ENCODE measurements around the gene CES2. TPM values are rescaled to one million over a fixed set of nuclear protein-coding genes. Genes with fewer than 3 reads are reported as not detected.

The CES2 gene
- total and polyA plus RNA-seq, 2 donors (not counting 1 experiment from before 2014, with no cell fraction given) = 23.5 to 47.8 TPM

DNA sequence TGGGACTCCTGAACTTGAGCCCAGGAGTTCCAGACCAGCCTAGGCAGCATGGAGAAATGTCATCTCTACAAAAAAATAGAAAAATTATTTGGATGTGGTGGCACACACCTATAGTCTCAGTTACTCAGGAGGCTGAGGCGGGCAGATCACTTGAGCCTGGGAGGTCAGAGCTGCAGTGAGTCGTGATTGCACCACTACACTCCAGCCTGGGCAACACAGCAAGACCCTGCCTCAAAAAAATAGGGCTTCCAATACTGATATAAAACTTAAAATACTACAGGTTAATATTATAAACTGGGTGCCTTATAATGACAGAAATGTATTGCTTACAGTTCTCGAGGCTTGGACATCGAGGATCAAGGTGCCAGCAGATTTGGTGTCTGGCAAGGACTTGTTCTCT is 10.6 kb downstream of the CES2 start:
- no peaks in the 10 kb centered on the region for H4K20me1 ChIP-seq (ENCODE audit: control insufficient read depth, insufficient read depth, low read length, poor library complexity, severe bottlenecking)
- Mint-ChIP-seq H3K27me3 (peaks cover 30% of the 10 kb centered on the region), H3K9me3 (ENCODE audit: insufficient read depth) (no peaks in the 10 kb centered on the region), H3K4me3 (no peak overlapping the region), H3K4me1 (peaks cover 18% of the 10 kb centered on the region), H3K27ac (no peak overlapping the region)
- no peak overlapping the region for H3K4me3 ChIP-seq (ENCODE audit: control extremely low read depth in 1 of 5, extremely low read depth in 1 of 5, insufficient read depth in 1 of 5, low read depth in 2 of 5, low read length in 4 of 5)
- ATAC-seq (ENCODE audit: low read depth) (no peak), DNase-seq (no peak)
- CTCF ChIA-PET = interaction anchor here (0.7 to 2.0 kb wide), 5 partner anchors 11 to 406 kb away, joined by 3 to 7 read pairs (median 4); no protein-coding TSS in a partner anchor
- H3K27ac ChIP-seq (ENCODE audit: low read length in 2 of 2) = no peak overlapping the region
- WGBS (ENCODE audit: insufficient coverage) = 100% methylated on average over 2 of the region's 4 CpGs
- peaks cover 0 to 29% (median 16%) of the 10 kb centered on the region in 4 experiments for H3K27me3 ChIP-seq (replicated peaks in 1 of 4; ENCODE audit: control extremely low read depth in 1 of 4, control insufficient read depth in 3 of 4, insufficient read depth in 4 of 4, low read length in 3 of 4)
- H3K4me2 ChIP-seq (replicated peaks; ENCODE audit: low read depth, low read length, poor library complexity, severe bottlenecking) = no peak overlapping the region
- peaks cover 0 to 25% of the 10 kb centered on the region in 2 experiments for H3K36me3 ChIP-seq (replicated peaks in 1 of 2; ENCODE audit: control extremely low read depth in 1 of 2, control insufficient read depth in 1 of 2, extremely low read depth in 1 of 2, insufficient read depth in 2 of 2, low read length in 1 of 2)
- intact Hi-C loops (cut with micrococcal nuclease) = no loop called here
- peaks cover 15 to 23% of the 10 kb centered on the region in 2 donors for H3K4me1 ChIP-seq (ENCODE audit: control insufficient read depth in 2 of 2, insufficient read depth in 2 of 2, low read length in 2 of 2)
- no peaks in the 10 kb centered on the region for H3K79me2 ChIP-seq (ENCODE audit: control insufficient read depth, insufficient read depth, low read length)
- no peak overlapping the region for H2AFZ ChIP-seq (ENCODE audit: insufficient read depth, low read depth, low read length, poor library complexity, severe bottlenecking)
- peaks cover 0 to 12% (median 0%) of the 10 kb centered on the region in 3 donors for H3K9me3 ChIP-seq (ENCODE audit: control extremely low read depth in 1 of 3, control insufficient read depth in 2 of 3, insufficient read depth in 1 of 3, low read length in 2 of 3)
- POLR2A ChIA-PET = no interaction called here
- TF ChIP-seq CTCF (IDR thresholded peaks at IDR 0.05) (no peak), EZH2 (IDR thresholded peaks at IDR 0.05; ENCODE audit: borderline replicate concordance, insufficient read depth, low read depth, low read length, poor library complexity, severe bottlenecking) (no peak)
- H3K9ac ChIP-seq (ENCODE audit: low read length) = no peak overlapping the region

- no peak for ATAC-seq (ENCODE audit: low read depth)
- intact Hi-C loops (cut with micrococcal nuclease) = no loop called here
Measured at GRCh38 chr16:66946541-66946940, 11.2 kb downstream of the CES2 start.

More at GRCh38 chr16:66946541-66946940, 11.2 kb downstream of the CES2 start:
- TF ChIP-seq CTCF (IDR thresholded peaks at IDR 0.05) (no peak), EZH2 (IDR thresholded peaks at IDR 0.05; ENCODE audit: borderline replicate concordance, insufficient read depth, low read depth, low read length, poor library complexity, severe bottlenecking) (no peak)
- Histone ChIP-seq H4K20me1 (ENCODE audit: control insufficient read depth, insufficient read depth, low read length, poor library complexity, severe bottlenecking) (no peaks in the 10 kb centered on the region), H2AFZ (ENCODE audit: insufficient read depth, low read depth, low read length, poor library complexity, severe bottlenecking) (no peak overlapping the region), H3K9ac (ENCODE audit: low read length) (no peak overlapping the region), H3K27ac (ENCODE audit: low read length in 2 of 2) (no peak overlapping the region), H3K4me1 (ENCODE audit: control insufficient read depth in 2 of 2, insufficient read depth in 2 of 2, low read length in 2 of 2) (peaks cover 15 to 23% of the 10 kb centered on the region in 2 donors), H3K79me2 (ENCODE audit: control insufficient read depth, insufficient read depth, low read length) (no peaks in the 10 kb centered on the region), H3K27me3 (replicated peaks in 1 of 4; ENCODE audit: control extremely low read depth in 1 of 4, control insufficient read depth in 3 of 4, insufficient read depth in 4 of 4, low read length in 3 of 4) (peaks cover 0 to 33% (median 18%) of the 10 kb centered on the region in 4 experiments), H3K9me3 (ENCODE audit: control extremely low read depth in 1 of 3, control insufficient read depth in 2 of 3, insufficient read depth in 1 of 3, low read length in 2 of 3) (peaks cover 0 to 12% (median 0%) of the 10 kb centered on the region in 3 donors), H3K36me3 (replicated peaks in 1 of 2; ENCODE audit: control extremely low read depth in 1 of 2, control insufficient read depth in 1 of 2, extremely low read depth in 1 of 2, insufficient read depth in 2 of 2, low read length in 1 of 2) (peaks cover 0 to 19% of the 10 kb centered on the region in 2 experiments), H3K4me2 (replicated peaks; ENCODE audit: low read depth, low read length, poor library complexity, severe bottlenecking) (no peak overlapping the region), H3K4me3 (ENCODE audit: control extremely low read depth in 1 of 5, extremely low read depth in 1 of 5, insufficient read depth in 1 of 5, low read depth in 2 of 5, low read length in 4 of 5) (no peak overlapping the region)
- ChIA-PET POLR2A (no interaction called here), CTCF (interaction anchor here (0.7 to 2.0 kb wide), 6 partner anchors 10 to 239 kb away, joined by 3 to 7 read pairs (median 4); no protein-coding TSS in a partner anchor)
- 82% methylated on average over 7 of the region's 7 CpGs for WGBS (ENCODE audit: insufficient coverage)
- no peak for DNase-seq
- Mint-ChIP-seq H3K9me3 (ENCODE audit: insufficient read depth) (no peaks in the 10 kb centered on the region), H3K4me1 (peaks cover 18% of the 10 kb centered on the region), H3K4me3 (no peak overlapping the region), H3K27me3 (peaks cover 35% of the 10 kb centered on the region), H3K27ac (no peak overlapping the region)

Data from B cell (primary cell).